Endothelial cell (in vitro differentiated cells): ENCODE results near the gene PPIL4. TPM values are rescaled to one million over a fixed set of nuclear protein-coding genes. Genes with fewer than 3 reads are reported as not detected.
A peak's percentile ranks its signal among the peaks of the same experiment; 100 is the strongest.

Experiments used
- DNase-seq: peaks from one replicate; pipeline ENCODE4 v3.0.0; 2021; ENCODE audit warnings: low spot score
- H3K27ac Mint-ChIP-seq: one replicate; pipeline ENCODE4 v1.8.0; 2021; ENCODE audit warnings: mixed read lengths, inconsistent platforms; ENCODE audit not compliant: unreplicated experiment
- H3K27me3 Mint-ChIP-seq: one replicate; pipeline ENCODE4 v1.8.0; 2021; ENCODE audit warnings: mild to moderate bottlenecking, moderate library complexity, mixed read lengths, inconsistent platforms; ENCODE audit not compliant: unreplicated experiment
- H3K36me3 Mint-ChIP-seq: one replicate; pipeline ENCODE4 v1.8.0; 2021; ENCODE audit warnings: mild to moderate bottlenecking, low read depth, mixed read lengths, inconsistent platforms; ENCODE audit not compliant: unreplicated experiment
- H3K4me1 Mint-ChIP-seq: one replicate; pipeline ENCODE4 v1.8.0; 2021; ENCODE audit warnings: mild to moderate bottlenecking, mixed read lengths, inconsistent platforms; ENCODE audit not compliant: unreplicated experiment
- H3K4me3 Mint-ChIP-seq: one replicate; pipeline ENCODE4 v1.8.0; 2021; ENCODE audit warnings: mild to moderate bottlenecking, mixed read lengths, inconsistent platforms; ENCODE audit not compliant: unreplicated experiment
- H3K9me3 Mint-ChIP-seq: one replicate; pipeline ENCODE4 v1.8.0; 2021; ENCODE audit warnings: mixed read lengths, inconsistent platforms; ENCODE audit not compliant: unreplicated experiment
- CTCF ChIP-seq: fragments of 200-600 bp; sonication (generic); IDR thresholded peaks from one replicate; pipeline ENCODE4 v1.5.0; 2021; ENCODE audit warnings: antibody characterized with exemption; ENCODE audit not compliant: unreplicated experiment
- total RNA-seq: library from RNA; stranded (reverse); fragmentation: NEBNext Ultra II Directional; extraction: Animal tissue kit (Norgen Biotek cat#: 25700); gene quantifications from one replicate; pipeline ENCODE4 v1.2.1, GENCODE V29; 2021; ENCODE audit not compliant: unreplicated experiment

PPIL4 gene
- total RNA-seq, 1 donor from 2014 or later: 25.5 TPM

- DNase-seq: no peak
- Mint-ChIP-seq H3K27ac (no peak overlapping the region), H3K27me3 (no peaks in the 10 kb centered on the region), H3K36me3 (no peaks in the 10 kb centered on the region), H3K4me1 (no peaks in the 10 kb centered on the region), H3K9me3 (no peaks in the 10 kb centered on the region), H3K4me3 (no peak overlapping the region)
- no peak for TF ChIP-seq CTCF
These were observed 71.5 kb downstream of the PPIL4 start for GRCh38 chr6:149474108-149474935.

DNA sequence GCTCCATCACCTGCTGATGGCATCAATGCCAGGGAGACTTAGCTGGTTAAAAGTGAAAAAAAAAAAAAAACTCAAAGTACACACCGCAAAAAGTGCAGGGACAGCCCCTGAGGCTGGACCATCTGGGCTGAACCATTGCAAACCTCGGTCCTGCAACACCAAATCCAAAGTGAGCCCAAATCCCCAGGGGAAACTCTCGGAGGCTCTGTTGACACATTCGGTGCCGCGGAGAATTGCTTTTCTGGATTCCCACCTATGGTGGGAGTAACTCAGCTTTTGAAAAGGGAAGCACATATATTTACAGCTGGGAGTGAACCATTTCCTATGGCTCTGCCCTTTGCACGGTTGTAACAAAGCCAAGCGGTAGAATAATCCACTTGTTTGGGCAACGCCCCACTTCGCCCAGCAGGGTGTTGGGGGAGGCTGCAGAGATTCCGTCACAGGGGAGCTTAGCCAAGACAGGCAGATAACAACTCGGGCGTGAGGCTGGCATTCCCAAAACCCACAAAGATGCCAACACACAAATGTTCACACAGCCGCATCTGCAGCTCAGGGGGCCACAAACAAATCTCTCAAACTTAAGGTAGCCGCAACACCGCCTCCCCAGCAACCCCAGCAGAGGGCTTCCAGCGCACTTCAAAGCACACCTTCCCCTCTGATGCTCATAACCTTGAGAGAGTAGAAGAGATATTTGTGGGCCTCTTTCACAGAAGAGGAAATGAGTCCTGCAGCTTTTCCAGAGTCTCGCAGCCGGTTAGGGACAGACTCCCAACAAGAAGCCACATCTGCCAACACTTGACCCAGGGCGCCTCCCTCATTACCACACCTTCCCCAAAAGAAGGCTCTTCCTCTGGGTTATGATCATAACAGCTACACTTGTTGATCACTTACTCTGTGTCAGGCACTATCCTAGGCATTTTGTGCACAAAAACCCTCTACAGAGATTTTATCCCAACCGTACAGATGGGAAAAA lies 72.5 kb downstream of the PPIL4 start:
- Mint-ChIP-seq H3K9me3 (no peaks in the 10 kb centered on the region), H3K27ac (no peak overlapping the region), H3K36me3 (no peaks in the 10 kb centered on the region), H3K27me3 (no peaks in the 10 kb centered on the region), H3K4me1 (no peaks in the 10 kb centered on the region), H3K4me3 (no peak overlapping the region)
- TF ChIP-seq CTCF: no peak
- no peak for DNase-seq

- no peak for TF ChIP-seq CTCF
- no peaks in the 10 kb centered on the region for H3K36me3 Mint-ChIP-seq
- DNase-seq: no peak
- no peaks in the 10 kb centered on the region for H3K9me3 Mint-ChIP-seq
- no peaks in the 10 kb centered on the region for H3K27me3 Mint-ChIP-seq
- no peak overlapping the region for H3K4me3 Mint-ChIP-seq
- no peak overlapping the region for H3K27ac Mint-ChIP-seq
- H3K4me1 Mint-ChIP-seq: no peaks in the 10 kb centered on the region
These were observed 73.6 kb downstream of the PPIL4 start for GRCh38 chr6:149472241-149472640.

DNA sequence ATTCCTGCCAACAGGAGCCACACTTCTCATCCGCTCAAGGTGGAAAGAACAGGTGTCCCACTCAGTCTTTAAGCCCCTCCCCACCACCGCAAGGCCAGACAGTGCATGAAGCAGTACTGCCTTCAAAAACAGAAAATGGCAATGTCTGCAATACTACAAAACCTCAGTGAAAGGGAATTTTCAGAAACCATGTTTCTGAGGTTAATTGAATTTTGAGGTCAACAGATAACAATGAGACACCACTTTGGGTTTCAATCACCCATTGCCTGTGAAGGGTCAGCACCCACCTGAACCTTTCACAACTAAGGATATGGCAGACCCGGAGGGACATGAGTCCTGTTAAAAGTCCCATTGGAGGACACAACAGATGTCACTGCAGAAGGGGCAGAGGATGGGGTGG lies 74.0 kb downstream of the PPIL4 start:
- no peaks in the 10 kb centered on the region for H3K36me3 Mint-ChIP-seq
- no peak for TF ChIP-seq CTCF

GRCh38 chr6:149470948-149471347 lies 74.9 kb downstream of the PPIL4 start:
- H3K4me3 Mint-ChIP-seq: no peak overlapping the region
- H3K27ac Mint-ChIP-seq: no peak overlapping the region
- no peaks in the 10 kb centered on the region for H3K27me3 Mint-ChIP-seq
- DNase-seq: no peak
- no peaks in the 10 kb centered on the region for H3K4me1 Mint-ChIP-seq
- no peak for TF ChIP-seq CTCF
- no peaks in the 10 kb centered on the region for H3K9me3 Mint-ChIP-seq
- H3K36me3 Mint-ChIP-seq: no peaks in the 10 kb centered on the region

More for the DNA sequence above, 74.0 kb downstream of the PPIL4 start:
- DNase-seq: no peak
- Mint-ChIP-seq H3K27me3 (no peaks in the 10 kb centered on the region), H3K4me1 (no peaks in the 10 kb centered on the region), H3K9me3 (no peaks in the 10 kb centered on the region), H3K27ac (peak overlapping the region; percentile 30), H3K4me3 (no peak overlapping the region)
